GM23338 (cell line): Measurements from ENCODE around the gene ZNF783.

Experiments
- CTCF ChIP-seq, 2 experiments: fragments of 200-600 bp in 1 of 2; sonication (generic) in 1 of 2; conservative IDR thresholded peaks; 2 replicates each; pipeline versions ENCODE4 v1.5.1 to v1.6.1; 2016 to 2017; ENCODE audit warnings: antibody characterized with exemption in 2 of 2, low read depth in 2 of 2, mild to moderate bottlenecking in 2 of 2, moderate library complexity in 1 of 2
- EZH2phosphoT487 ChIP-seq: fragments of 200-600 bp; sonication (generic); IDR thresholded peaks from one replicate; pipeline ENCODE4 v1.8.1; 2018; ENCODE audit warnings: antibody characterized with exemption; ENCODE audit not compliant: unreplicated experiment
- JUNB ChIP-seq: IDR thresholded peaks from one replicate; pipeline ENCODE4 v1.6.1; 2016; ENCODE audit warnings: antibody characterized with exemption; ENCODE audit not compliant: unreplicated experiment

- TF ChIP-seq CTCF (conservative IDR thresholded peaks at IDR 0.05; ENCODE audit: low read depth in 2 of 2) (no peak), JUNB (no peak), EZH2phosphoT487 (no peak)
Observed at GRCh38 chr7:149237502-149237901, 24.5 kb upstream of the ZNF783 start.
